ENCODE results near the gene GCNT4.

- TF ChIP-seq YY1 (IDR thresholded peaks at IDR 0.05; ENCODE audit: insufficient read depth, insufficient read length) (no peak), ZNF274 (IDR thresholded peaks at IDR 0.05; ENCODE audit: low read depth, low read length) (no peak), SUZ12 (IDR thresholded peaks at IDR 0.05; ENCODE audit: extremely low read depth, insufficient read depth, insufficient read length) (no peak)
Measured at GRCh38 chr5:75045071-75045470, 7.3 kb downstream of the GCNT4 start.

All from NT2/D1 (cell line).